ENCODE results near the gene ZNF605. TPM values are rescaled to one million over a fixed set of nuclear protein-coding genes. Genes with fewer than 3 reads are reported as not detected.

Gene ZNF605
- total and polyA plus RNA-seq, 9 of the 15 experiments (the other 6 are each of a cell fraction or from before 2014, with no cell fraction given) = 0.45 to 1.1 (median 0.68) TPM

- Histone ChIP-seq H2AFZ (ENCODE audit: low read depth, low read length) (no peak overlapping the region), H3K9me1 (ENCODE audit: control insufficient read depth, insufficient read depth, low read length) (no peaks in the 10 kb centered on the region), H3K4me2 (ENCODE audit: insufficient read depth, low read length) (no peak overlapping the region), H3K9me3 (replicated peaks; ENCODE audit: control insufficient read depth, insufficient read depth, low read depth, low read length) (peaks cover 12% of the 10 kb centered on the region), H3K36me3 (ENCODE audit: control insufficient read depth, insufficient read depth, low read length) (no peaks in the 10 kb centered on the region), H3K27ac (ENCODE audit: extremely low read depth, low read depth, low read length) (no peak overlapping the region), H3K9ac (ENCODE audit: insufficient read depth in 1 of 2, low read depth in 2 of 2, low read length in 2 of 2) (no peak overlapping the region), H3K27me3 (ENCODE audit: control insufficient read depth in 2 of 2, insufficient read depth in 2 of 2, low read length in 2 of 2) (no peaks in the 10 kb centered on the region), H4K20me1 (replicated peaks; ENCODE audit: control insufficient read depth, insufficient read depth, low read length) (no peaks in the 10 kb centered on the region), H3K4me1 (replicated peaks in 1 of 2; ENCODE audit: control insufficient read depth in 2 of 2, insufficient read depth in 2 of 2, low read length in 2 of 2) (no peaks in the 10 kb centered on the region), H3K4me3 (no peak overlapping the region), H3K79me2 (ENCODE audit: control insufficient read depth, insufficient read depth, low read length) (no peaks in the 10 kb centered on the region; the same call in 2 of the 3 replicates)
- TF ChIP-seq PHB (CRISPR knock-in tag; IDR thresholded peaks at IDR 0.05) (no peak), ARHGAP35 (IDR thresholded peaks at IDR 0.05; ENCODE audit: partially characterized antibody) (no peak), CBFA2T3 (IDR thresholded peaks at IDR 0.05) (0 out of 2 replicates have a peak, but pooled peaks have one; percentile 5), SMC3 (conservative IDR thresholded peaks at IDR 0.05; ENCODE audit: insufficient read depth, low read depth, low read length) (no peak), MEF2A (IDR thresholded peaks at IDR 0.05; ENCODE audit: control insufficient read depth, low read depth, low read length) (peak; percentile 54; the same call in 1 of the 2 replicates)
- ATAC-seq (no peak), FAIRE-seq (no peak), DNase-seq (ENCODE audit: extremely low read depth in 1 of 4, low spot score in 3 of 4) (no peak)
- CTCF ChIA-PET (ENCODE audit: low intra/inter-chr PET ratio) = interaction anchor here (0.6 kb wide), 1 partner anchor 190 kb away, joined by 3 read pairs; no protein-coding TSS in a partner anchor
- in situ Hi-C loops (cut with MboI) = no loop called here
- POLR2A ChIA-PET = no interaction called here
- BruUV-seq (replicated peaks) = no TSS peak
- intact Hi-C loops (cut with micrococcal nuclease) = no loop called here
- WGBS (ENCODE audit: insufficient coverage, low coverage, missing lambda C conversion rate) = 6% methylated on average over 1 of the region's 1 CpG
Measured at GRCh38 chr12:132998741-132999140, 42.6 kb upstream of the ZNF605 start.

GRCh38 chr12:132986885-132987225 lies 30.7 kb upstream of the ZNF605 start:
- H2AFZ ChIP-seq (ENCODE audit: low read depth, low read length) = peak overlapping the region; percentile 100
- no peak for TF ChIP-seq FOXP4 (CRISPR knock-in tag; IDR thresholded peaks at IDR 0.05; ENCODE audit: borderline replicate concordance)
- no peak for TF ChIP-seq NONO (IDR thresholded peaks at IDR 0.05; ENCODE audit: low read depth in 2 of 2, low read length in 1 of 2)
- no peak for TF ChIP-seq TCFL5 (CRISPR knock-in tag; conservative IDR thresholded peaks at IDR 0.05)
- TF ChIP-seq AFF1 (IDR thresholded peaks at IDR 0.05; ENCODE audit: low read depth in 1 of 2, partially characterized antibody in 2 of 2) = no peak
- TF ChIP-seq NFATC3 (IDR thresholded peaks at IDR 0.05) = 0 out of 2 replicates have a peak, but pooled peaks have one; percentile 19

More at GRCh38 chr12:132986885-132987225, 30.7 kb upstream of the ZNF605 start:
- in situ Hi-C loops (cut with MboI) = no loop called here
- CTCF ChIA-PET (ENCODE audit: low intra/inter-chr PET ratio) = no interaction called here
- H3K9me1 ChIP-seq (ENCODE audit: control insufficient read depth, insufficient read depth, low read length) = no peaks in the 10 kb centered on the region
- peak; percentile 53 for ATAC-seq
- peak overlapping the region; percentile 72 to 91; a peak in 3 of 4 replicates for H3K9ac ChIP-seq (ENCODE audit: insufficient read depth in 1 of 2, low read depth in 2 of 2, low read length in 2 of 2)
- no peaks in the 10 kb centered on the region for H4K20me1 ChIP-seq (replicated peaks; ENCODE audit: control insufficient read depth, insufficient read depth, low read length)
- H3K4me2 ChIP-seq (ENCODE audit: insufficient read depth, low read length) = peak overlapping the region; percentile 91
- H3K27me3 ChIP-seq (ENCODE audit: control insufficient read depth in 2 of 2, insufficient read depth in 2 of 2, low read length in 2 of 2) = no peaks in the 10 kb centered on the region
- DNase-seq (ENCODE audit: extremely low read depth in 1 of 4, low spot score in 3 of 4) = no peak
- peaks cover 25% of the 10 kb centered on the region for H3K79me2 ChIP-seq (ENCODE audit: control insufficient read depth, insufficient read depth, low read length)
- POLR2A ChIA-PET = interaction anchor here (0.7 to 3.0 kb wide), 6 partner anchors 10 to 144 kb away, joined by 3 to 8 read pairs (median 3); partner anchors contain the start of gene ZNF10
- peaks cover 7% of the 10 kb centered on the region for H3K9me3 ChIP-seq (replicated peaks; ENCODE audit: control insufficient read depth, insufficient read depth, low read depth, low read length)
- WGBS (ENCODE audit: insufficient coverage, low coverage, missing lambda C conversion rate) = 3% methylated on average over 11 of the region's 11 CpGs
- peak overlapping the region; percentile 85 for H3K4me3 ChIP-seq
- intact Hi-C loops (cut with micrococcal nuclease) = loop anchor here (1.0 to 5.0 kb wide), 2 partner anchors 50 to 93 kb away; partner anchors contain the start of genes ZNF140 and ZNF84
- peak overlapping the region; percentile 60 for H3K27ac ChIP-seq (ENCODE audit: extremely low read depth, low read depth, low read length)
- no TSS peak for BruUV-seq (replicated peaks)
- peaks cover 4 to 13% of the 10 kb centered on the region in 2 experiments; a peak in 3 of 5 replicates for H3K4me1 ChIP-seq (replicated peaks in 1 of 2; ENCODE audit: control insufficient read depth in 2 of 2, insufficient read depth in 2 of 2, low read length in 2 of 2)
- H3K36me3 ChIP-seq (ENCODE audit: control insufficient read depth, insufficient read depth, low read length) = peaks cover 8% of the 10 kb centered on the region; the same call in 2 of the 3 replicates
- no peak for FAIRE-seq
